Endothelial cell (in vitro differentiated cells): ENCODE results near the gene GXYLT1. TPM values are rescaled to one million over a fixed set of nuclear protein-coding genes. Genes with fewer than 3 reads are reported as not detected.
A peak's percentile ranks its signal among the peaks of the same experiment; 100 is the strongest.
"Not testable (repeated sequence)": the region's sequence is repeated elsewhere in the genome, so short reads cannot be mapped to it uniquely, and the experiment has no call there.

ENCODE experiments used
- DNase-seq: peaks from one replicate; pipeline ENCODE4 v3.0.0; 2021; ENCODE audit warnings: low spot score
- H3K27ac Mint-ChIP-seq: one replicate; pipeline ENCODE4 v1.8.0; 2021; ENCODE audit warnings: mixed read lengths, inconsistent platforms; ENCODE audit not compliant: unreplicated experiment
- H3K27me3 Mint-ChIP-seq: one replicate; pipeline ENCODE4 v1.8.0; 2021; ENCODE audit warnings: mild to moderate bottlenecking, moderate library complexity, mixed read lengths, inconsistent platforms; ENCODE audit not compliant: unreplicated experiment
- H3K36me3 Mint-ChIP-seq: one replicate; pipeline ENCODE4 v1.8.0; 2021; ENCODE audit warnings: mild to moderate bottlenecking, low read depth, mixed read lengths, inconsistent platforms; ENCODE audit not compliant: unreplicated experiment
- H3K4me1 Mint-ChIP-seq: one replicate; pipeline ENCODE4 v1.8.0; 2021; ENCODE audit warnings: mild to moderate bottlenecking, mixed read lengths, inconsistent platforms; ENCODE audit not compliant: unreplicated experiment
- H3K4me3 Mint-ChIP-seq: one replicate; pipeline ENCODE4 v1.8.0; 2021; ENCODE audit warnings: mild to moderate bottlenecking, mixed read lengths, inconsistent platforms; ENCODE audit not compliant: unreplicated experiment
- H3K9me3 Mint-ChIP-seq: one replicate; pipeline ENCODE4 v1.8.0; 2021; ENCODE audit warnings: mixed read lengths, inconsistent platforms; ENCODE audit not compliant: unreplicated experiment
- long read RNA-seq: library from polyadenylated mRNA; unstranded; transcript quantifications from one replicate; pipeline ENCODE4 v2.0.0, GENCODE V29; 2020; ENCODE audit not compliant: unreplicated experiment
- total RNA-seq: library from RNA; stranded (reverse); fragmentation: NEBNext Ultra II Directional; extraction: Animal tissue kit (Norgen Biotek cat#: 25700); gene quantifications from one replicate; pipeline ENCODE4 v1.2.1, GENCODE V29; 2021; ENCODE audit not compliant: unreplicated experiment
- TF ChIP-seq, protein P1 (sequence below): fragments of 200-600 bp; sonication (generic); IDR thresholded peaks from one replicate; pipeline ENCODE4 v1.5.0; 2021; ENCODE audit warnings: antibody characterized with exemption; ENCODE audit not compliant: unreplicated experiment

The GXYLT1 gene, protein sequence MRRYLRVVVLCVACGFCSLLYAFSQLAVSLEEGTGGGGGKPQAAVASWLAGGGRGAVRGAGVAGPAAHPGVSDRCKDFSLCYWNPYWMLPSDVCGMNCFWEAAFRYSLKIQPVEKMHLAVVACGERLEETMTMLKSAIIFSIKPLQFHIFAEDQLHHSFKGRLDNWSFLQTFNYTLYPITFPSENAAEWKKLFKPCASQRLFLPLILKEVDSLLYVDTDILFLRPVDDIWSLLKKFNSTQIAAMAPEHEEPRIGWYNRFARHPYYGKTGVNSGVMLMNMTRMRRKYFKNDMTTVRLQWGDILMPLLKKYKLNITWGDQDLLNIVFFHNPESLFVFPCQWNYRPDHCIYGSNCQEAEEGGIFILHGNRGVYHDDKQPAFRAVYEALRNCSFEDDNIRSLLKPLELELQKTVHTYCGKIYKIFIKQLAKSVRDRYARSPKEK
- 28.9 TPM for total RNA-seq
- long read RNA-seq, full-length matches to known transcripts = 4 of 4 reads
- long read RNA-seq, partial matches to known transcripts = 0 of 4 reads
- long read RNA-seq, other reads (novel, unspliced or antisense) = 0 of 4 reads

DNA sequence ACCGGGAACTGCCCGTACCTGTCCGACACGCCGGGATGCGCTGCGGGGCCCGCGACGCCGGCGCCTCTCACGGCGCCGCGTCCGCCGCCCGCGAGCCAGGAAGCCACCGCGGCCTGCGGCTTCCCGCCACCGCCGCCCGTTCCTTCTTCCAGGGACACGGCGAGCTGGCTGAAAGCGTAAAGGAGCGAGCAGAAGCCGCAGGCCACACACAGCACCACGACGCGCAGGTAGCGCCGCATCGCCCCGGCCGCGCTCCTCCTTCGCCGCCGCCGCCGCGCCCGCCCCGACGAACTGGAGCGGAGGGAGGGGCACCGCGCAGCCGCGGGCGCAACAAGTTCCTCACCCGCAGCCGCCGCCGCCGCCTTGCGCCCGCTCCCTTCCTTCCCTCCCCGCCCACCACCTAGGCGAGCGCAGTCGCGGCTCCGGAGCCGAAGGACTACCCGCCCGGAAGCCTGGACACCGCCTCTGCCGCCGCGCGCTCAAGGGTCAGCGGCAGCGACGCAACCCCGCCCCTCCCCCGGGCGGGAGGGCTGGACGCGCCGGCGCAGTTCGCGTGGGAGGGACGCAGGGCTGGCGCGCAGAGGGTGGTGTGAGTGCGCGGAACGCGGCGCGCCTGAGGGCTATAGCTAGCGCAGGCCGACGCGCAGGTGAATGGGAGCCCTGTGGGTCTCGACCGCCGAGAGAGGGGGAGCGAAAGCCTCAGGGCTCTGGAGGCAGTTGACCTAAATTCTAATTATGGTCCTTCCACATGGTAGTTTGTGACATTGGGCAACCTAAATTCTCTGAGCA, at the start of gene GXYLT1:
Gene GXYLT1, minus strand, starts transcription at position 467 of the 789 bp plus-strand sequence. Its CDS starts 228 bp downstream, at position 239.
- DNase-seq = peak; percentile 91
- Mint-ChIP-seq H3K27me3 (peaks cover 2% of the 10 kb centered on the region), H3K9me3 (no peaks in the 10 kb centered on the region), H3K36me3 (peaks cover 5% of the 10 kb centered on the region), H3K4me3 (peak within 1 kb of the TSS; percentile 94), H3K27ac (peak within 1 kb of the TSS; percentile 79), H3K4me1 (peaks cover 23% of the 10 kb centered on the region)
- TF ChIP-seq, protein P1, sequence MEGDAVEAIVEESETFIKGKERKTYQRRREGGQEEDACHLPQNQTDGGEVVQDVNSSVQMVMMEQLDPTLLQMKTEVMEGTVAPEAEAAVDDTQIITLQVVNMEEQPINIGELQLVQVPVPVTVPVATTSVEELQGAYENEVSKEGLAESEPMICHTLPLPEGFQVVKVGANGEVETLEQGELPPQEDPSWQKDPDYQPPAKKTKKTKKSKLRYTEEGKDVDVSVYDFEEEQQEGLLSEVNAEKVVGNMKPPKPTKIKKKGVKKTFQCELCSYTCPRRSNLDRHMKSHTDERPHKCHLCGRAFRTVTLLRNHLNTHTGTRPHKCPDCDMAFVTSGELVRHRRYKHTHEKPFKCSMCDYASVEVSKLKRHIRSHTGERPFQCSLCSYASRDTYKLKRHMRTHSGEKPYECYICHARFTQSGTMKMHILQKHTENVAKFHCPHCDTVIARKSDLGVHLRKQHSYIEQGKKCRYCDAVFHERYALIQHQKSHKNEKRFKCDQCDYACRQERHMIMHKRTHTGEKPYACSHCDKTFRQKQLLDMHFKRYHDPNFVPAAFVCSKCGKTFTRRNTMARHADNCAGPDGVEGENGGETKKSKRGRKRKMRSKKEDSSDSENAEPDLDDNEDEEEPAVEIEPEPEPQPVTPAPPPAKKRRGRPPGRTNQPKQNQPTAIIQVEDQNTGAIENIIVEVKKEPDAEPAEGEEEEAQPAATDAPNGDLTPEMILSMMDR = no peak

DNA sequence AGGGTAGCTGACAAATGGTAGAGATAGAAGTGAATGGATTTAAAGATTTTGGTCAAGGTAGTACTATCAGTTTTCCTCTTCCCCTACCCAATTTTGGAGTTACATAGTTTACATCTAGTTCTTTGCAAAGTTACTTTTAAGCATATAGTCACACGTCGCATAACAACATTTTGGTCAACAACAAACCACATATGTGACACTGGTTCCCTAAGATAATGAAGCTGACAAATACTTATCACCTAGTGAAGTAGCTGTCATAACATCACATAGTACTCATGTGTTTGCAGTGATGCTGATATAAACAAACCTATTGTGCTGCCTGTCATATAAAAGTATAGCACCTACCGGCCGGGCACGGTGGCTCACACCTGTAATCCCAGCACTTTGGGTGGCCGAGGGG, 48.0 kb upstream of the GXYLT1 start:
- no peak overlapping the region for H3K4me3 Mint-ChIP-seq
- TF ChIP-seq, protein P1 = no peak
- no peak overlapping the region for H3K27ac Mint-ChIP-seq
- no peaks in the 10 kb centered on the region for H3K9me3 Mint-ChIP-seq
- no peak for DNase-seq
- H3K4me1 Mint-ChIP-seq = no peaks in the 10 kb centered on the region
- peaks cover 3% of the 10 kb centered on the region for H3K27me3 Mint-ChIP-seq
- H3K36me3 Mint-ChIP-seq = peaks cover 3% of the 10 kb centered on the region

DNA sequence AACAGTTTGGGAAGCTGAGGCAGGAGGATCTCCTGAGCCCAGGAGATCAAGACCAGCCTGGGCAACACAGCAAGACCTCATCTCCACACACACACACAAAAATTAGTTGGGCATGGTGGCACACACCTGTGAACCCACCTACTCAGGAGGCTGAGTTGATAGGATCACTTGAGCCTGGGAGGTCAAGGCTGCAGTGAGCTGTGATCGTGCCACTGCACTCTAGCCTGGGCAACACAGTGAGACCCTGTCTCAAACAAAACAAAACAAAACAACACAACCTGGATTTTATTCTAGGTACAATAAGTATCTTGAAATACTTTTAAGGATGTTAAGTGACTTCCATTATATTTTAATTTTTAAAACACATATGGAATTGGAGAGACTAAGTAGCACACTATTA, 47.6 kb upstream of the GXYLT1 start:
- Mint-ChIP-seq H3K4me1 (no peaks in the 10 kb centered on the region), H3K27me3 (peaks cover 3% of the 10 kb centered on the region), H3K27ac (no peak overlapping the region), H3K4me3 (no peak overlapping the region), H3K9me3 (no peaks in the 10 kb centered on the region), H3K36me3 (peaks cover 3% of the 10 kb centered on the region)
- no peak for DNase-seq
- TF ChIP-seq, protein P1 = no peak

DNA sequence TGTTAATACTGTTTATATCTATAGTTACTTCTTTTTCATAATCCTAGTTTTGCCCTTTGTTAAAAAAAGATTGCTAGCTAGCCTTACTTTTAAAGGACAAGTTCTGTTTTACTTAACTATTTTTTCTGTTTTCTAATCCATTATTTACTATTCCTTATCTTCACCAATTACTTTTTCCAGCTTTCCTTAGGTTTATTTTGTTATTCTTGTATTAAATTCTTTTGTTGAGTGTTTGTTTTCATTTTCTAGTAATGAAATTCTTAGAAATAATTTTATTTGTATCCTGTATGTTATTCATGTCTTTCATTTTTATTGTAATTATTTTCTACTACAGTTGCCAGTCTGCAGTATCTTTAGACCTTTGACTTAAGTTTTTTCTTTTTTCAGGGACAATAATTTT, 45.7 kb upstream of the GXYLT1 start:
- Mint-ChIP-seq H3K27ac (no peak overlapping the region), H3K36me3 (peaks cover 3% of the 10 kb centered on the region), H3K27me3 (peaks cover 3% of the 10 kb centered on the region), H3K4me1 (no peaks in the 10 kb centered on the region), H3K4me3 (no peak overlapping the region), H3K9me3 (no peaks in the 10 kb centered on the region)
- DNase-seq = no peak
- TF ChIP-seq, protein P1 = no peak

DNA sequence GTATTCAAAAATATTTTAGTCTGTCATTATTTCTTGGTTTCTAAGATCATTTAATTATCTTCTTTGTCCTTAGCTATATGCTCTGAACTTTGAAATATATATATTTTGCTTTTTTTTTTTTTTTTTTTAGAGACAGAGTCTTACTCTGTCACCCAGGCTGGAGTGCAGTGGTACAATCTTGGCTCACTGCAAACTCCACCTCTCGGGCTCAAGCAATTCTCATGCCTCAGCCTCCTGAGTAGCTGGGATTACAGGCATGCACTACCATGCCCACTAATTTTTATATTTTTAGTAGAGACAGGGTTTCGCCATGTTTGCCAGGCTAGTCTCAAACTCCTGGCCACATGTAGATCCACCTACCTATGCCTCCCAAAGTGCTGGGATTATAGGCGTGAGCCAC, 43.6 kb upstream of the GXYLT1 start:
- not testable (repeated sequence) for H3K36me3 Mint-ChIP-seq, DNase-seq, H3K27ac Mint-ChIP-seq, H3K4me1 Mint-ChIP-seq, H3K4me3 Mint-ChIP-seq, H3K27me3 Mint-ChIP-seq, H3K9me3 Mint-ChIP-seq
